HG03565 (cell line): ENCODE results near the gene DOCK7.
"Not testable (repeated sequence)": the region's sequence is repeated elsewhere in the genome, so short reads cannot be mapped to it uniquely, and the experiment has no call there.

ENCODE experiments used
- ATAC-seq: cut with Tn5 transposase; IDR thresholded peaks from one replicate; pipeline ENCODE4 v1.9.1; 2021; ENCODE audit warnings: mild to moderate bottlenecking, moderate library complexity; ENCODE audit not compliant: unreplicated experiment

Gene DOCK7

GRCh38 chr1:62613890-62614289 lies 74.3 kb downstream of the DOCK7 start:
- ATAC-seq = no peak

- peak; percentile 88 for ATAC-seq
Observed at GRCh38 chr1:62613325-62613727, 74.9 kb downstream of the DOCK7 start.

- no peak for ATAC-seq
Observed at GRCh38 chr1:62612770-62613169, 75.4 kb downstream of the DOCK7 start.

DNA sequence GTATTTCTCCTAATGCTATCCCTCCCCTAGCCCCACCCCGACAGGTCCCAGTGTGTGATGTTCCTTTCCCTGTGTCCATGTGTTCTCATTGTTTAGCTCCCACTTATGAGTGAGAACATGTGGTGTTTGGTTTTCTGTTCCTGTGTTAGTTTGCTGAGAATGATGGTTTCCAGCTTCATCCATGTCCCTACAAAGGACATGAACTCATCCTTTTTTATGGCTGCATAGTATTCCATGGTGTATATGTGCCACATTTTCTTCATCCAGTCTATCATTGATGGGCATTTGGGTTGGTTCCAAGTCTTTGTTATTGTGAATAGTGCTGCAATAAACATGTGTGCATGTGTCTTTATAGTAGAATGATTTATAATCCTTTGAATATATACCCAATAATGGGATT lies 77.6 kb downstream of the DOCK7 start:
- not testable (repeated sequence) for ATAC-seq

DNA sequence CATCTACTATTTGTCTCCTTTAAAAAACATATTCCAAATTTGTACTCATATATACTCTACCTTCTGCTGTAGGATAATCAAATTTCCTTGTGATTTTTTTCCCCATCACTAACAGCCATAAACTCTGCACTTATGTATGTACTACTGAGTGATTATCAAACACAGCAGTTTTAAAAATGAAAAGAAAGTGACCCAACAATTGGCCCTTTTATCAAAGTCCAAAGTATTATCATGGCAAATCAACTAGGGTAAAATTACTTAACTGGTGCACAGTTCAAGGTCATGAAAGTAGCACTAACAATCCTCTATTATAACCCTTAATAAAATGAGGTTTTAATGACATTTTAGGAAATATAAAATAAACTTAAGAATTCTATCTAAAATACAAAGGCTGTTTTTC lies 79.3 kb downstream of the DOCK7 start:
- ATAC-seq = no peak

- ATAC-seq = no peak
Observed at GRCh38 chr1:62601457-62601856, 86.7 kb downstream of the DOCK7 start.

GRCh38 chr1:62599044-62599443 lies 89.1 kb downstream of the DOCK7 start:
- no peak for ATAC-seq

DNA sequence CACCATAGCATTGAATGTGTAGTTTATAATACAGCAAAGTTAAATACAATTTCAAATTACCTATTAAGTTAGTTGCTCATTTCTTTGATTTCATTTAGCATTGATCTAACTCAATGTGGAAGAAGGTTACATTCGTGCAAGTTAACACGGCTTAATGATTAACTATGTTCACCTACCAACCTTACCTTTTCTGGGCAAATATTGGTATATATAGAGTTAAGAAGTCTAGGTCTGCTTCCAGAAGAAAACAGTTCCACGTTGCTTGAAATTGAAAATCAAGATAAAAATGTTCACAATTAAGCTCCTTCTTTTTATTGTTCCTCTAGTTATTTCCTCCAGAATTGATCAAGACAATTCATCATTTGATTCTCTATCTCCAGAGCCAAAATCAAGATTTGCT lies 90.9 kb downstream of the DOCK7 start, which contains the start of gene ANGPTL3:
TSS of gene ANGPTL3 (plus strand) at position 240 of the 400 bp plus-strand sequence. CDS start at position 287, 47 bp downstream.
- no peak for ATAC-seq

GRCh38 chr1:62595647-62596046 lies 92.5 kb downstream of the DOCK7 start:
- ATAC-seq = no peak

GRCh38 chr1:62593825-62594394 lies 94.3 kb downstream of the DOCK7 start:
- ATAC-seq = no peak

GRCh38 chr1:62590970-62591368 lies 97.2 kb downstream of the DOCK7 start:
- no peak for ATAC-seq

GRCh38 chr1:62590255-62590969 lies 97.8 kb downstream of the DOCK7 start:
- no peak for ATAC-seq

DNA sequence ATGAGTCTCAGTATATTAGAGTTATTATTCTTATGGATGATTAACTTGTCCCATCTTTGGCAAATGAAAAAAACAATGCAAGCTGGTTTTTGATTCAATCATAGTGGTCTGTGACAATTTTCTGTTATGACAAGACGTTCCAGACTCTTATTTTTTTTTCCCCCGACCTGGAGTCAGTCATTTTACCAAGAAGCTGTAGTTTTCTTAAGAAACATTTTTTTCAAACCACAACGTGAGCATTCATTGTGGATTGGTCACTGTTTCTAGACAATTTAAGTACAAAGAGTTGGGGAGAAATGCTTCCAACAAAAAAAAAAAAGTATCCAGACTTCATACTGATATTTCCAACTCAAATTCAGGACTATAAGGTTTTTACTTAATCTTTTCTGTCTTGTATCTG lies 98.9 kb downstream of the DOCK7 start:
- ATAC-seq = no peak

DNA sequence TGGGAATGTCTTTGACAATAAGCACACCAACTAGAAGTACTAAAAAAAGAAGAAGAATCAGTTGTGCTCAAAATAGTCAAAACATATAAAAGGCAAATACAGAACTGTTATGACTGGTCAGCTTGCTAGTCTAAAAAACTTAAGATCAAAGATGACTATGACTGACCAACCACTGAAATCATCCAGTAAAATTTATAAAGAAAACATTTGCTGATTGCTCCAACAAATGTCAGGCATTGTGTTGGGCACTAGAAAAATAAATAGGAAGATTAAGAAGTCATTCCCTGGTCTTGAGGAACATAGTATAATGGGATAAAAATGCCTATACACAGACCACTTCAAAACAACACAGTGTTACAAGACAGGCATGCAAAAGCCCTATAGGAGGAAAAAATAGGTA lies 100.2 kb downstream of the DOCK7 start:
- ATAC-seq = no peak

- ATAC-seq = no peak
Observed at GRCh38 chr1:62585469-62586155, 102.6 kb downstream of the DOCK7 start.

DNA sequence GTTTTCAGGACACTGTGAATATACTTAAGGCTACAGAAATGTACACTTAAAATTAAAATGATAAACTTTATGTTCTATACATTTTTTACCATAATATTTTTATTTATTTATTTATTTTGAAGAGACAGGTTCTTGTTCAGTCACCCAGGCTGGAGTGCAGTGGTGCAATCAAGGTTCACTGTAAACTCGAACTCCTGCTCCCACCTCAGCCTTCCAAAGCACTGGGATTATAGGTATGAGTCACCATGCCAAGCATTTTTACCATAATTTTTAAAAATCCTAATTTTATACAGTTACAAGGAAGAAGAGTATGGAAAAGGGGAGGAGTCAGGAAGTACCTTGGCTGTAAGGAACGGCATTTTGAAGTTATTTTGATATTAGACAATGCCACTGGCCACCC lies 114.5 kb downstream of the DOCK7 start:
- ATAC-seq = no peak

DNA sequence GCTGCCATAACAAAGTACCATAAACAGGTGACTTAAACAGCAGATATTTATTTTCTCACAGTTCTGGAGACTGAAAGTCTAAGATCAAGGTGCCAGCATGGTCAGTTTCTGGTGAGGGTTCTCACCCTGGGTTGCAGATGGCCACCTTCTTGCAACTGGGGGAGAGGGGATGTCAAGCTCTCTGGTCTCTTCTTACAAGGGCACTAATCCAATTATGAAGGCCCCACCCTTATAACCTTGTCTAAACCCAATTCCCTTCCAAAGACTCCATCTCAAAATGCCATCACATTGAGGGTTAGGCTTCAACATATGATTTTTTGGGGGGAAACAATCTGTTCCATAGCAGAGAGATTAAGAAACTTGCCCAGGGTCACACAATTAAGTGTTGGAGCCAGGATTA lies 115.7 kb downstream of the DOCK7 start:
- no peak for ATAC-seq

DNA sequence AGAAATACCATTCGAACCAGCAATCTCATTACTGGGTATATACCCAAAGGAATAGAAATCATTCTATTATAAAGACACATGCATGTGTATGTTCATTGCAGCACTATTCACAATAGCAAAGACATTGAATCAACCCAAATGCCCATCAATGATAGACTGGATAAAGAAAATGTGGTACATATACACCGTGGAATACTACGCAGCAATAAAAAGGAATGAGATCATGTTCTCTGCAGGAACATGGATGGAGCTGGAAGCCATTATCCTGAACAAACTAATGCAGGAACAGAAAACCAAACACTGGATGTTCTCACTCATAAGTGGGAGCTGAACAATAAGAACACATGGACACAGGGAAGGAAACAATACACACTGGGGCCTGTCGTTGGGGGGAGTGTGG lies 116.7 kb downstream of the DOCK7 start:
- not testable (repeated sequence) for ATAC-seq

DNA sequence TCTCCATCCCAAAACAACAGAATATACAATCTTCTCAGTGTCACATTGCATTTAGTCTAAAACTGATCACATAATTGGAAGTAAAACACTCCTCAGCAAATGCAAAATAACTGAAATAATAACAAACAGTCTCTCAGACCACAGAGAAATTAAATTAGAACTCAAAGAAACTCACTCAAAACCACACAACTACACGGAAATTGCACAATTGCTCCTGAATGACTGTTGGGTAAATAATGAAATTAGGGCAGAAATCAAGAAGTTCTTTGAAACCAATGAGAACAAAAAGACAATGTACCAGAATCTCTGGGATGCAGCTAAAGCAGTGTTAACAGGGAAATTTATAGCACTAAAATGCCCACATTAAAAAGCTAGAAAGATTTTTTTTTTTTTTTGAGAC lies 120.3 kb downstream of the DOCK7 start:
- ATAC-seq = not testable (repeated sequence)

DNA sequence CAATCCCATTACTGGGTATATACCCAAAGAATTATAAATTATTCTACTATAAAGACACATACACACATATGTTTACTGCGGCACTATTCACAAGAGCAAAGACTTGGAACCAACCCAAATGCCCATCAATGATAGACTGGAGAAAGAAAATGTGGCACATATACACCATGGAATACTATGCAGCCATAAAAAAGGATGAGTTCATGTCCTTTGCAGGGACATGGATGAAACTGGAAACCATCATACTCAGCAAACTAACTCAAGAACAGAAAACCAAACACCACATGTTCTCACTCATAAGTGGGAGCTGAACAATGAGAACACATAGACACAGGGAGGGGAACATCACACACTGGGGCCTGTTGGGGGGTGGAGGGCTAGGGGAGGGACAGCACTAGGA lies 121.0 kb downstream of the DOCK7 start:
- not testable (repeated sequence) for ATAC-seq

DNA sequence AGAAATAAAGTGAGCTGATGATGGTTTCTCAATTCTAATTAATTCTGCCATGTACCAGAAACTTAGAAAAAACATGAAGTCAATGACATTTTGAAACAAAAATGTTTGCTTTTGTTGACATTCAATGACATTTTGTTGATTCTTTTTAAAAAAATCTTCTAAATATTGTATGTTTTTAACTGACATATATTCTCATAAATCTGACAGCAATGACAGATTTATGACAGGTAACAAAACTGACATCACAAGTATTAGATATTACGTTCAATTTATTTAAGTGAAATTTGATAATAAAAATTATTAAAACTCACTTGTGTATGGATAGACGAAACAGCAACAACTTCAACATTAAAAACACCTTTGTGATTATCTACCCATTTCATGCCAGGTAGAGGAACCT lies 126.9 kb downstream of the DOCK7 start:
- no peak for ATAC-seq

DNA sequence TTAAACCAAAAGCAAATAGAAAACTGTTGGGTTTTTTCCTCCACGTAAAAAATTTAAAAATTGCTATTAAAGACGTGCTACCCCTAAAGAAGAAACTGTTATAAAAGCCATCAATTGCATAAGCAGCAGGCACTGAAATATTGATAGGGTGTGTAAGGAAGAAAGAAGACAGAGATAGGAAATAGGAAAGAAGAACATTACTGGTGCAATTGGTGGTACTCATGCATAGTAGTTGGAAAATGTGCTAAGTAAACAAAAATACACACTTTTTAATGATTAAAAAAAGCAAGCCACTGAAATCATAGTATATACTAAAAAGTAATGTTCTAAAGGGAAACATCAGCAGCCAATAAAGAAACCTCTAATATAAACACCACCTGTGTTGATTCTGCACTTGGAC lies 143.6 kb downstream of the DOCK7 start:
- no peak for ATAC-seq
